HepG2 (cell line): ENCODE results near the gene CTNND2. TPM values are rescaled to one million over a fixed set of nuclear protein-coding genes. Genes with fewer than 3 reads are reported as not detected.

Source experiments
- ATAC-seq: fragments of 200-7000 bp; cut with Tn5 transposase; 3 replicates; pipeline ENCODE4 v1.9.1; 2020; ENCODE audit warnings: mild to moderate bottlenecking, moderate library complexity
- BruUV-seq: library from RNA; stranded (reverse); fragments of 400-500 nt; replicated peaks from 2 replicates; lab custom pipeline; 2021; lab: Mats Ljungman, UMichigan
- CTCF ChIA-PET: fragments of 300-600 bp; formaldehyde crosslinking; extraction: SDS; loops from one replicate; lab custom pipeline; 2021; ENCODE audit warnings: low total read pairs, inconsistent platforms, low intra/inter-chr PET ratio; lab: Yijun Ruan, JAX
- POLR2A ChIA-PET: fragments of 350-600 bp; sonication (Branson Sonifier 250); formaldehyde crosslinking; loops from one replicate; lab custom pipeline; 2020; ENCODE audit warnings: antibody characterized with exemption, inconsistent platforms; lab: Yijun Ruan, JAX
- DNase-seq: peaks from one replicate; pipeline ENCODE4 v3.0.0-alpha.2; 2015; ENCODE audit warnings: low spot score
- FAIRE-seq: peaks from 3 replicates; lab custom pipeline; 2011; peaks lifted over from hg19 to GRCh38; lab: Jason Lieb, UNC
- H2AFZ ChIP-seq: one replicate; pipeline ENCODE4 v1.6.1; 2011; ENCODE audit warnings: low read length, inconsistent platforms
- H3K27ac ChIP-seq: fragments of 300-600 bp; 3 replicates; pipeline ENCODE4 v1.8.0; 2011; ENCODE audit warnings: mixed run types, mild to moderate bottlenecking, mixed read lengths, low read length, inconsistent platforms; ENCODE audit not compliant: insufficient read depth; ENCODE audit errors: extremely low read length
- H3K27me3 ChIP-seq, 2 experiments: fragments of 200-600 bp in 1 of 2; 2 replicates in 1 of 2; 3 replicates in 1 of 2; pipeline versions ENCODE4 v1.6.0 to v1.8.0; 2011; ENCODE audit warnings: low read length in 2 of 2, mild to moderate bottlenecking in 2 of 2, moderate library complexity in 2 of 2, inconsistent platforms in 1 of 2; ENCODE audit not compliant: insufficient read depth in 2 of 2, control insufficient read depth in 1 of 2
- H3K36me3 ChIP-seq, 2 experiments: fragments of 200-600 bp in 1 of 2; replicated peaks in 1 of 2; 2 replicates in 1 of 2; 3 replicates in 1 of 2; pipeline versions ENCODE4 v1.5.1 to v1.8.0; 2011; ENCODE audit warnings: low read length in 2 of 2, inconsistent platforms in 1 of 2; ENCODE audit not compliant: insufficient read depth in 2 of 2, control insufficient read depth in 1 of 2
- H3K4me1 ChIP-seq: 2 replicates; pipeline ENCODE4 v1.5.1; 2012; ENCODE audit warnings: low read length, inconsistent platforms; ENCODE audit not compliant: insufficient read depth
- H3K4me2 ChIP-seq: 2 replicates; pipeline ENCODE4 v1.6.0; 2011; ENCODE audit warnings: low read depth, low read length, inconsistent platforms
- H3K4me3 ChIP-seq, 3 experiments: fragments of 200-600 bp in 1 of 3; sonication (generic), shearing (Covaris generic) in 1 of 3; replicated peaks in 1 of 3; 2 replicates each; pipeline ENCODE4 v1.5.1; 2011 to 2016; ENCODE audit warnings: low read length in 3 of 3, inconsistent platforms in 2 of 3, low read depth in 2 of 3, mild to moderate bottlenecking in 2 of 3, control low read depth in 1 of 3, mixed read lengths in 1 of 3; ENCODE audit not compliant: insufficient read depth in 1 of 3
- H3K79me2 ChIP-seq: one replicate; pipeline ENCODE4 v1.6.1; 2011; ENCODE audit warnings: low read length, inconsistent platforms; ENCODE audit not compliant: insufficient read depth
- H3K9ac ChIP-seq: 2 replicates; pipeline ENCODE4 v1.6.0; 2011; ENCODE audit warnings: mild to moderate bottlenecking, low read depth, low read length, inconsistent platforms; ENCODE audit not compliant: insufficient read depth
- H3K9me3 ChIP-seq: 2 replicates; pipeline ENCODE4 v1.5.1; 2012; ENCODE audit warnings: mild to moderate bottlenecking, low read length
- H4K20me1 ChIP-seq: 2 replicates; pipeline ENCODE4 v1.6.0; 2011; ENCODE audit warnings: inconsistent platforms, mild to moderate bottlenecking, low read length, moderate library complexity; ENCODE audit not compliant: insufficient read depth
- ATF7 ChIP-seq, 2 experiments: fragments of 450-650 bp in 1 of 2; sonication (generic) in 1 of 2; formaldehyde crosslinking in 1 of 2; IDR thresholded peaks; 2 replicates each; pipeline versions ENCODE4 v1.4.0 to v1.6.1; 2016 to 2020; ENCODE audit warnings: antibody characterized with exemption in 1 of 2, mild to moderate bottlenecking in 1 of 2, missing genetic modification reagents in 1 of 2
- CREB1 ChIP-seq, 2 experiments: fragments of 450-650 bp in 1 of 2; IDR thresholded peaks; 2 replicates each; pipeline ENCODE4 v1.6.1; 2016 to 2017; ENCODE audit warnings: control low read depth in 1 of 2, mild to moderate bottlenecking in 1 of 2, missing compliant biosample characterization in 1 of 2, missing genetic modification characterization in 1 of 2
- ELF3 ChIP-seq: IDR thresholded peaks from 2 replicates; pipeline ENCODE4 v1.6.1; 2016; ENCODE audit warnings: missing genetic modification reagents, missing compliant biosample characterization
- ELF4 ChIP-seq: sonication (generic); formaldehyde crosslinking; IDR thresholded peaks from 2 replicates; pipeline ENCODE4 v1.5.0; 2020; ENCODE audit warnings: missing genetic modification reagents, mild to moderate bottlenecking, moderate library complexity, borderline replicate concordance
- ESRRA ChIP-seq: sonication (generic); formaldehyde crosslinking; IDR thresholded peaks from 2 replicates; pipeline ENCODE4 v1.5.1; 2020; ENCODE audit warnings: mild to moderate bottlenecking, low read depth, missing genetic modification reagents
- EZH2 ChIP-seq: conservative IDR thresholded peaks from 2 replicates; pipeline ENCODE4 v1.6.1; 2012; ENCODE audit warnings: mild to moderate bottlenecking, low read depth, low read length, moderate library complexity
- GABPB1 ChIP-seq: IDR thresholded peaks from 2 replicates; pipeline ENCODE4 v1.6.1; 2016; ENCODE audit warnings: mild to moderate bottlenecking, missing genetic modification reagents, moderate library complexity, missing compliant biosample characterization
- NFE2L2 ChIP-seq: fragments of 150-350 bp; IDR thresholded peaks from 2 replicates; pipeline ENCODE4 v1.6.1; 2014; ENCODE audit warnings: low read length
- NFKB2 ChIP-seq: sonication (generic); formaldehyde crosslinking; IDR thresholded peaks from 2 replicates; pipeline ENCODE4 v1.4.0; 2020; ENCODE audit warnings: missing genetic modification reagents, borderline replicate concordance
- SALL1 ChIP-seq: sonication (generic); formaldehyde crosslinking; IDR thresholded peaks from 2 replicates; pipeline ENCODE4 v1.8.0; 2022; ENCODE audit warnings: mild to moderate bottlenecking, missing genetic modification reagents
- SYNCRIP ChIP-seq: fragments of 200-400 bp; formaldehyde crosslinking; IDR thresholded peaks from 2 replicates; pipeline ENCODE4 v1.6.1; 2018; ENCODE audit warnings: mild to moderate bottlenecking, low read depth, low read length; ENCODE audit not compliant: insufficient read depth
- ZFP90 ChIP-seq: sonication (generic); formaldehyde crosslinking; IDR thresholded peaks from 2 replicates; pipeline ENCODE4 v1.8.0; 2022; ENCODE audit warnings: missing genetic modification reagents, mild to moderate bottlenecking, inconsistent platforms, borderline replicate concordance
- ZKSCAN1 ChIP-seq: fragments of 150-350 bp; IDR thresholded peaks from 2 replicates; pipeline ENCODE4 v1.6.1; 2014; ENCODE audit warnings: low read length
- WGBS: methylation state at CpG from one replicate; pipeline ENCODE4 v1.1.6; 2017; ENCODE audit warnings: low lambda C conversion rate; 5-methylcytosine and 5-hydroxymethylcytosine counted together
- in situ Hi-C: cut with HindIII; loops from 2 replicates; pipeline ENCODE4 v1.10.0; 2017; ENCODE audit warnings: low pct_unique_long_range_greater_than_20kb; ENCODE audit not compliant: extremely low pct_ligation_motif_present
- intact Hi-C: fragments of 100-400 bp; cut with micrococcal nuclease; formaldehyde crosslinking; loops from one replicate; pipeline ENCODE4 v1.10.0; 2022; ENCODE audit not compliant: unreplicated experiment
- polyA plus RNA-seq, 8 experiments: library from polyadenylated mRNA; depleted of rRNA in 3 of 8; stranded (reverse) in 7 of 8; unstranded in 1 of 8; fragments of >200 nt; fragmentation: Illumina TruSeq in 4 of 8; extraction: Trizol in 4 of 8; gene quantifications; 2 replicates each; pipeline versions ENCODE4 v1.2.1 to v1.2.3, GENCODE V29; 2011 to 2016; ENCODE audit warnings: low read depth in 4 of 8, missing spikeins in 1 of 8, mixed read lengths in 1 of 8; ENCODE audit not compliant: insufficient read depth in 1 of 8
- total RNA-seq, 5 experiments: library from RNA; depleted of rRNA; stranded (reverse); fragments of >200 nt; fragmentation: Illumina TruSeq; extraction: Trizol; gene quantifications; 2 replicates each; pipeline ENCODE4 v1.2.3, GENCODE V29; 2016; ENCODE audit warnings: low read depth in 1 of 5
- TF ChIP-seq, protein P1 (sequence below): IDR thresholded peaks from 2 replicates; pipeline ENCODE4 v1.6.1; 2016; ENCODE audit warnings: low read depth, control low read depth

CTNND2 gene
- total and polyA plus RNA-seq, 2 of the 13 experiments (the other 11 are each of a cell fraction or from before 2014, with no cell fraction given), result not detected

DNA sequence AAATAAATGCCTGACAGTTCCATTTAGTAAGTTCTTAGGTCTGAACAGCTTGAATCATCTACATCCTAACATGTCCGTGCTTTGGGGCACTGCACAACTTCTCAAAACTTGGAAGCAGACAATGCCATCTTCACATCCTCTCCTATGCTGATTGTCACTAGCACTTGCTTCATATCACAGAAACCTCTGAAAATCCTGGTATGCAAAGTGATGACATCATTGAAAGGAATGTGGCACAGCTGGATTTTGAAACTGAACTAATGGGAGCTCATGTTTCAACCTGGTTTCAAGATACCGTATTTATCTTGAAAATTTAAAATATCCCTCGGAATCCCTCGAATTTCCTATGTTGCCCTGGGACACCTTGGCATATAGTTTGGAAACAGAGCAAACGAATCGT, 653.0 kb downstream of the CTNND2 start:
- H3K27ac ChIP-seq, result no peak overlapping the region
- H4K20me1 ChIP-seq, result no peaks in the 10 kb centered on the region
- no peaks in the 10 kb centered on the region for H3K79me2 ChIP-seq
- WGBS, result 21% methylated on average over 6 of the region's 6 CpGs
- H2AFZ ChIP-seq, result no peak overlapping the region
- intact Hi-C loops (no loop called here), in situ Hi-C loops (loop anchor here (25.0 kb wide), 1 partner anchor 761 kb away; no protein-coding TSS in a partner anchor)
- no peak overlapping the region for H3K9ac ChIP-seq
- H3K9me3 ChIP-seq, result no peaks in the 10 kb centered on the region
- no peak for FAIRE-seq
- POLR2A ChIA-PET, result no interaction called here
- DNase-seq, result peak; percentile 1
- no peak overlapping the region for H3K4me2 ChIP-seq
- H3K36me3 ChIP-seq, result no peaks in the 10 kb centered on the region
- no peaks in the 10 kb centered on the region for H3K27me3 ChIP-seq
- no peak overlapping the region for H3K4me3 ChIP-seq
- ATAC-seq, result no peak
- H3K4me1 ChIP-seq, result no peaks in the 10 kb centered on the region
- BruUV-seq, result no TSS peak
- CTCF ChIA-PET, result no interaction called here
- TF ChIP-seq CREB1 (IDR thresholded peaks at IDR 0.05) (0 out of 2 replicates have a peak, but pooled peaks have one; percentile 17), CREB1 (CRISPR knock-in tag; IDR thresholded peaks at IDR 0.05) (no peak), ATF7 (IDR thresholded peaks at IDR 0.05) (peak; percentile 91), ATF7 (CRISPR knock-in tag; IDR thresholded peaks at IDR 0.05) (no peak), SYNCRIP (no peak), EZH2 (no peak)

GRCh38 chr5:11248966-11249365, 655.3 kb downstream of the CTNND2 start:
- WGBS, result 24% methylated on average over 4 of the region's 4 CpGs
- H3K27ac ChIP-seq, result no peak overlapping the region

More at GRCh38 chr5:11248966-11249365, 655.3 kb downstream of the CTNND2 start:
- Histone ChIP-seq H2AFZ (no peak overlapping the region), H3K79me2 (no peaks in the 10 kb centered on the region), H3K36me3 (no peaks in the 10 kb centered on the region), H3K4me1 (no peaks in the 10 kb centered on the region), H4K20me1 (no peaks in the 10 kb centered on the region), H3K4me2 (no peak overlapping the region), H3K4me3 (no peak overlapping the region), H3K9ac (no peak overlapping the region), H3K27me3 (no peaks in the 10 kb centered on the region), H3K9me3 (no peaks in the 10 kb centered on the region)
- DNase-seq (no peak), ATAC-seq (no peak), FAIRE-seq (no peak)
- ChIA-PET CTCF (no interaction called here), POLR2A (no interaction called here)
- no TSS peak for BruUV-seq
- in situ Hi-C loops (no loop called here), intact Hi-C loops (no loop called here)
- no peak for TF ChIP-seq ELF3 (CRISPR knock-in tag)
- no peak for TF ChIP-seq NFE2L2
- no peak for TF ChIP-seq GABPB1 (CRISPR knock-in tag)
- no peak for TF ChIP-seq SALL1 (CRISPR knock-in tag)
- TF ChIP-seq ELF4 (CRISPR knock-in tag), result no peak
- no peak for TF ChIP-seq ZKSCAN1
- TF ChIP-seq ESRRA (CRISPR knock-in tag), result no peak
- TF ChIP-seq, protein P1, sequence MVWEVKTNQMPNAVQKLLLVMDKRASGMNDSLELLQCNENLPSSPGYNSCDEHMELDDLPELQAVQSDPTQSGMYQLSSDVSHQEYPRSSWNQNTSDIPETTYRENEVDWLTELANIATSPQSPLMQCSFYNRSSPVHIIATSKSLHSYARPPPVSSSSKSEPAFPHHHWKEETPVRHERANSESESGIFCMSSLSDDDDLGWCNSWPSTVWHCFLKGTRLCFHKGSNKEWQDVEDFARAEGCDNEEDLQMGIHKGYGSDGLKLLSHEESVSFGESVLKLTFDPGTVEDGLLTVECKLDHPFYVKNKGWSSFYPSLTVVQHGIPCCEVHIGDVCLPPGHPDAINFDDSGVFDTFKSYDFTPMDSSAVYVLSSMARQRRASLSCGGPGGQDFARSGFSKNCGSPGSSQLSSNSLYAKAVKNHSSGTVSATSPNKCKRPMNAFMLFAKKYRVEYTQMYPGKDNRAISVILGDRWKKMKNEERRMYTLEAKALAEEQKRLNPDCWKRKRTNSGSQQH, result no peak
- no peak for TF ChIP-seq ZFP90 (CRISPR knock-in tag)
- TF ChIP-seq NFKB2 (CRISPR knock-in tag), result no peak
